Heart right ventricle (tissue), 16 donors: ENCODE data around the gene GNAL. TPM values are rescaled to one million over a fixed set of nuclear protein-coding genes. Genes with fewer than 3 reads are reported as not detected.
A peak's percentile ranks its signal among the peaks of the same experiment; 100 is the strongest.

ENCODE experiments used
- ATAC-seq, 8 donors: fragments of 200-7000 bp; cut with Tn5 transposase; one replicate each; pipeline ENCODE4 v1.9.1; 2020; ENCODE audit warnings: mild to moderate bottlenecking in 8 of 8, moderate library complexity in 8 of 8, moderate number of reproducible peaks in 1 of 8
- DNase-seq, 2 donors: peaks; one replicate each; pipeline ENCODE4 v3.0.0-alpha.2; 2020
- H3K27ac ChIP-seq, 10 donors: fragments of 200-600 bp; sonication (generic) in 2 of 10; one replicate each; pipeline versions ENCODE4 v1.5.0 to v1.8.0; 2020 to 2022; ENCODE audit warnings: mild to moderate bottlenecking in 3 of 10
- H3K27me3 ChIP-seq, 7 donors: fragments of 200-600 bp; one replicate each; pipeline ENCODE4 v1.8.0; 2021 to 2022; ENCODE audit warnings: mild to moderate bottlenecking in 2 of 7
- H3K36me3 ChIP-seq, 9 donors: fragments of 200-600 bp; sonication (generic) in 1 of 9; one replicate each; pipeline versions ENCODE4 v1.5.0 to v1.8.0; 2020 to 2022; ENCODE audit warnings: mild to moderate bottlenecking in 2 of 9
- H3K4me1 ChIP-seq, 9 donors: fragments of 200-600 bp; sonication (generic) in 1 of 9; one replicate each; pipeline versions ENCODE4 v1.5.0 to v1.8.0; 2020 to 2022; ENCODE audit warnings: mild to moderate bottlenecking in 4 of 9
- H3K4me3 ChIP-seq, 10 donors: fragments of 200-600 bp; sonication (generic) in 2 of 10; one replicate each; pipeline versions ENCODE4 v1.5.0 to v1.8.0; 2020 to 2022; ENCODE audit warnings: mild to moderate bottlenecking in 7 of 10, moderate library complexity in 2 of 10
- H3K9me3 ChIP-seq, 11 donors: fragments of 200-600 bp in 10 of 11; sonication (generic) in 2 of 11; one replicate each; pipeline versions ENCODE4 v1.5.0 to v1.8.0; 2013 to 2022; ENCODE audit warnings: mild to moderate bottlenecking in 2 of 11, control low read depth in 1 of 11, moderate library complexity in 1 of 11
- CTCF ChIP-seq, 9 donors: fragments of 200-600 bp; sonication (generic) in 2 of 9; IDR thresholded peaks; one replicate each; pipeline versions ENCODE4 v1.5.0 to v1.8.0; 2021 to 2022; ENCODE audit warnings: antibody characterized with exemption in 9 of 9, mild to moderate bottlenecking in 5 of 9, moderate library complexity in 1 of 9
- WGBS, 2 donors: extraction: QIAGEN DNeasy Blood & Tissue Kit; methylation state at CpG; one replicate each; pipeline ENCODE4 v1.1.7; 2013; ENCODE audit warnings: inconsistent platforms in 1 of 2; 5-methylcytosine and 5-hydroxymethylcytosine counted together
- intact Hi-C, 10 donors: fragments of 100-400 bp; cut with DNase I; formaldehyde crosslinking; loops; one replicate each; pipeline versions ENCODE4 v1.11.1 to v1.14.2; 2022
- polyA plus RNA-seq, 2 donors: library from polyadenylated mRNA; stranded (reverse); fragments of 200-250 nt; gene quantifications; one replicate each; pipeline ENCODE4 v1.2.3, GENCODE V29; 2013
- total RNA-seq, 10 donors: library from RNA; stranded (reverse); fragmentation: NEBNext Ultra II Directional in 3 of 10; extraction: Animal tissue kit (Norgen Biotek cat#: 25700) in 3 of 10; gene quantifications; one replicate each; pipeline versions ENCODE4 v1.2.1 to v1.2.4, GENCODE V29; 2021 to 2023
- donor health status: Arrhythmogenic right ventricular cardiomyopathy.
- donor health status: ischemic (EF 13 %, LVEDD 7.1; RV severe dilation, severe dysfunction).
- donor health status: healthy with polysubstance abuse.
- donor health status: DM: no; HTN: yes; CAD: no.
- donor health status: DM: no; HTN: no; CAD: no.
- donor health status: ischemic (EF 25% LVEDD 6.9; RV normal size, moderate dysfunction).
- donor health status: ischemic (EF 25% LVEDD 5.7; RV mildly dilated, moderate dysfunction).
- donor health status: healthy.
- donor health status: DM: yes; HTN: yes; CAD: no.
- donor health status: Ischemic cardiomyopathy.
- donor health status: ischemic (EF 35%, LVEDD 5.7; RV mildly dilated, moderate dysfunction).
- donor health status: nonischemic (EF 11% LVEDD 7.7; RV severe dilation, severe dysfunction).
- donor health status: DM: yes; HTN: yes; CAD: no.
- donor health status: PGD.
- donor health status: ischemic (EF 29% LVEDD 5.4; RV normal size, mild dysfunction).
- donor health status: nonischemic (EF 23%, LVEDD 6.1; RV moderate dilation, normal function).

The GNAL gene
- total and polyA plus RNA-seq, 12 donors = 0.42 to 6.9 (median 1.6) TPM

GRCh38 chr18:11905613-11906012, 216.5 kb downstream of the GNAL start:
- Histone ChIP-seq H3K27me3 (no peaks in the 10 kb centered on the region), H3K4me3 (no peak overlapping the region), H3K36me3 (peaks cover 0 to 54% (median 0%) of the 10 kb centered on the region in 9 donors), H3K9me3 (no peaks in the 10 kb centered on the region), H3K27ac (peak overlapping the region in 1 of 10 donors; percentile 17), H3K4me1 (peaks cover 0 to 37% (median 26%) of the 10 kb centered on the region in 9 donors)
- no peak for DNase-seq
- no peak for TF ChIP-seq CTCF (IDR thresholded peaks at IDR 0.05)
- no peak for ATAC-seq
- intact Hi-C loops = loop anchor here in 4 of 10 donors (5.0 to 10.0 kb wide), 4 partner anchors 42 to 53 kb away; partner anchors contain the start of gene CHMP1B (in 2 of the 4)
- 49 to 62% methylated on average over 4 of the region's 4 CpGs for WGBS, 2 donors

- TF ChIP-seq CTCF (IDR thresholded peaks at IDR 0.05) = no peak
- Histone ChIP-seq H3K4me1 (peaks cover 0 to 37% (median 26%) of the 10 kb centered on the region in 9 donors), H3K27ac (peak overlapping the region in 1 of 10 donors; percentile 17), H3K4me3 (no peak overlapping the region), H3K9me3 (no peaks in the 10 kb centered on the region), H3K27me3 (no peaks in the 10 kb centered on the region), H3K36me3 (peaks cover 0 to 50% (median 0%) of the 10 kb centered on the region in 9 donors)
- no peak for ATAC-seq
- 95 to 98% methylated on average over 1 of the region's 1 CpG for WGBS, 2 donors
- no peak for DNase-seq
- intact Hi-C loops = loop anchor here in 4 of 10 donors (5.0 to 10.0 kb wide), 4 partner anchors 41 to 54 kb away; partner anchors contain the start of gene CHMP1B (in 2 of the 4)
Measured at GRCh38 chr18:11906176-11906575, 217.1 kb downstream of the GNAL start.

- no peaks in the 10 kb centered on the region for H3K9me3 ChIP-seq
- peaks cover 0 to 37% (median 26%) of the 10 kb centered on the region in 9 donors for H3K4me1 ChIP-seq
- peak overlapping the region; percentile 49 to 97 (median 86) for H3K4me3 ChIP-seq
- 70 to 76% methylated on average over 20 of the region's 20 CpGs for WGBS, 2 donors
- TF ChIP-seq CTCF (IDR thresholded peaks at IDR 0.05) = no peak
- no peak for DNase-seq
- intact Hi-C loops = loop anchor here in 4 of 10 donors (5.0 to 10.0 kb wide), 4 partner anchors 40 to 55 kb away; partner anchors contain the start of gene CHMP1B (in 2 of the 4)
- no peaks in the 10 kb centered on the region for H3K27me3 ChIP-seq
- no peak for ATAC-seq
- H3K36me3 ChIP-seq = peaks cover 0 to 40% (median 0%) of the 10 kb centered on the region in 9 donors
- peak overlapping the region in 8 of 10 donors; percentile 99 to 100 (median 100) for H3K27ac ChIP-seq
Measured at GRCh38 chr18:11906926-11907874, 218.1 kb downstream of the GNAL start.
